Adrenal gland (tissue), 12 donors: Measurements from ENCODE around the gene MAP2K4. TPM values are rescaled to one million over a fixed set of nuclear protein-coding genes. Genes with fewer than 3 reads are reported as not detected.

Source experiments
- DNase-seq, 7 donors: peaks; one replicate each; pipeline ENCODE4 v3.0.0-alpha.2; 2019 to 2020
- H3K27ac ChIP-seq, 5 donors: fragments of 200-600 bp; sonication (generic) in 4 of 5; 1 replicate in 3 of 5; 2 replicates in 2 of 5; pipeline versions ENCODE4 v1.5.1 to v1.8.0; 2016 to 2020; ENCODE audit warnings: mild to moderate bottlenecking in 1 of 5
- H3K27me3 ChIP-seq: fragments of 200-600 bp; 2 replicates; pipeline ENCODE4 v1.8.0; 2021
- H3K36me3 ChIP-seq, 2 donors: fragments of 200-600 bp; replicated peaks in 1 of 2; 1 replicate in 1 of 2; 2 replicates in 1 of 2; pipeline versions ENCODE4 v1.5.1 to v1.8.0; 2018 to 2022
- H3K4me1 ChIP-seq, 2 donors: fragments of 200-600 bp; replicated peaks in 1 of 2; 1 replicate in 1 of 2; 2 replicates in 1 of 2; pipeline versions ENCODE4 v1.5.1 to v1.8.0; 2018 to 2021
- H3K4me3 ChIP-seq, 4 donors: fragments of 200-600 bp; sonication (generic) in 3 of 4; one replicate each; pipeline ENCODE4 v1.5.1; 2016 to 2018
- H3K9me3 ChIP-seq, 3 donors: fragments of 200-600 bp; sonication (generic) in 1 of 3; replicated peaks in 1 of 3; 1 replicate in 2 of 3; 2 replicates in 1 of 3; pipeline versions ENCODE4 v1.5.1 to v1.8.0; 2016 to 2021
- CTCF ChIP-seq, 6 experiments: fragments of 450-650 bp in 4 of 6; fragments of 200-600 bp in 2 of 6; sonication (generic) in 1 of 6; IDR thresholded peaks; 1 replicate in 5 of 6; 2 replicates in 1 of 6; pipeline versions ENCODE4 v1.5.1 to v1.8.0; 2016 to 2021; ENCODE audit warnings: antibody characterized with exemption in 6 of 6, mild to moderate bottlenecking in 2 of 6, moderate library complexity in 1 of 6
- POLR2A ChIP-seq, 2 donors: fragments of 450-650 bp; IDR thresholded peaks; one replicate each; pipeline ENCODE4 v1.6.1; 2017; ENCODE audit warnings: antibody characterized with exemption in 2 of 2, mild to moderate bottlenecking in 2 of 2, moderate library complexity in 1 of 2
- WGBS, 4 donors: extraction: QIAGEN DNeasy Blood & Tissue Kit in 2 of 4; methylation state at CpG; one replicate each; pipeline versions ENCODE4 v1.1.5 to v1.1.7; 2013 to 2017; 5-methylcytosine and 5-hydroxymethylcytosine counted together
- intact Hi-C, 2 donors: fragments of 100-400 bp; cut with DNase I; formaldehyde crosslinking; loops; one replicate each; pipeline versions ENCODE4 v1.14.1 to v1.15.0; 2022 to 2023
- polyA plus RNA-seq, 3 donors: library from polyadenylated mRNA; stranded (reverse); fragments of 200-250 nt in 2 of 3; fragments of 350-450 nt in 1 of 3; fragmentation: Illumina TruSeq in 1 of 3; extraction: RNeasy Lipid Tissue Mini Kit (QIAGEN cat#74804) in 1 of 3; gene quantifications; one replicate each; pipeline ENCODE4 v1.2.3, GENCODE V29; 2013 to 2014
- total RNA-seq, 9 donors: library from RNA; depleted of rRNA in 4 of 9; stranded (reverse); fragments of >200 nt in 4 of 9; fragments of 120-200 nt in 1 of 9; fragmentation: NEBNext Ultra II Directional in 1 of 9; extraction: Animal tissue kit (Norgen Biotek cat#: 25700) in 1 of 9; gene quantifications; one replicate each; pipeline versions ENCODE4 v1.1.0 to v1.2.4, GENCODE V29; 2013 to 2023
- donor health status: healthy with polysubstance abuse.
- donor health status: Bipolar disorder and iron deficiency.
- donor health status: DM: yes; HTN: yes; CAD: no.
- donor health status: DM: no; HTN: no; CAD: no.
- donor health status: DM: no; HTN: no; CAD: no.
- donor health status: DM: yes; HTN: yes; CAD: no.

MAP2K4 gene
- total and polyA plus RNA-seq, 12 donors: 12.5 to 55.7 (median 32.0) TPM

DNA sequence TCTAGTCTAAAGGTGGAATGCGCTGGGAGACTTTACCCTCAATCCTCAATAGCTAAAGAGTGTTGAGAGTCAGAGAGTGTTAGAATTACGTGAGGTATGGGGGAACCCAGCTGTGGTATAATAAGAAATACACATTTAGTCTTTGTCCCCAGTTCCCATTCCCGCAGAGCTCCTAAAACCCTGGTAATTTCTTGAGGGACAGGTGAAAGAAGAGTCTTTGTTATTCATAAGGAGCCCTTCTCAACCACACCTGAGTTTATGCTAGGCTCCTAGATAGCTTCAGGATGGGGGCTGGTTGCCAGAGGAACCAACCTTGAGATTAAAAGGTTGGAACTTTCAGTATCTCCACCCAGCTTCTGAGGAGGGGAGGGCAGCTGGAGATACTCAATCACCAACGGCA lies 29.2 kb upstream of the MAP2K4 start:
- Histone ChIP-seq H3K4me1 (peaks cover 0 to 7% of the 10 kb centered on the region in 2 donors), H3K4me3 (no peak overlapping the region), H3K27me3 (no peaks in the 10 kb centered on the region), H3K9me3 (no peaks in the 10 kb centered on the region), H3K36me3 (peaks cover 0 to 9% of the 10 kb centered on the region in 2 donors), H3K27ac (no peak overlapping the region)
- intact Hi-C loops: no loop called here
- no peak for TF ChIP-seq POLR2A (IDR thresholded peaks at IDR 0.05)
- TF ChIP-seq CTCF (IDR thresholded peaks at IDR 0.05): no peak
- WGBS, 4 donors: 70 to 73% (median 71%) methylated on average over 4 of the region's 4 CpGs
- no peak for DNase-seq

GRCh38 chr17:11996722-11997146 lies 23.9 kb upstream of the MAP2K4 start:
- Histone ChIP-seq H3K27me3 (no peaks in the 10 kb centered on the region), H3K27ac (peak overlapping the region; percentile 62 to 98 (median 91)), H3K4me3 (peak overlapping the region; percentile 4 to 89 (median 50)), H3K36me3 (no peaks in the 10 kb centered on the region), H3K9me3 (no peaks in the 10 kb centered on the region), H3K4me1 (peaks cover 0 to 15% of the 10 kb centered on the region in 2 donors)
- DNase-seq: peak in 6 of 7 donors; percentile 51 to 79 (median 63)
- intact Hi-C loops: no loop called here
- peak in 4 of 6 experiments; percentile 22 to 51 (median 40) for TF ChIP-seq CTCF (IDR thresholded peaks at IDR 0.05)
- TF ChIP-seq POLR2A (IDR thresholded peaks at IDR 0.05): no peak
- whole genome bisulfite sequencing, 4 donors: 0 to 1% (median 1%) methylated on average over 6 to 14 of the region's 14 CpGs

DNA sequence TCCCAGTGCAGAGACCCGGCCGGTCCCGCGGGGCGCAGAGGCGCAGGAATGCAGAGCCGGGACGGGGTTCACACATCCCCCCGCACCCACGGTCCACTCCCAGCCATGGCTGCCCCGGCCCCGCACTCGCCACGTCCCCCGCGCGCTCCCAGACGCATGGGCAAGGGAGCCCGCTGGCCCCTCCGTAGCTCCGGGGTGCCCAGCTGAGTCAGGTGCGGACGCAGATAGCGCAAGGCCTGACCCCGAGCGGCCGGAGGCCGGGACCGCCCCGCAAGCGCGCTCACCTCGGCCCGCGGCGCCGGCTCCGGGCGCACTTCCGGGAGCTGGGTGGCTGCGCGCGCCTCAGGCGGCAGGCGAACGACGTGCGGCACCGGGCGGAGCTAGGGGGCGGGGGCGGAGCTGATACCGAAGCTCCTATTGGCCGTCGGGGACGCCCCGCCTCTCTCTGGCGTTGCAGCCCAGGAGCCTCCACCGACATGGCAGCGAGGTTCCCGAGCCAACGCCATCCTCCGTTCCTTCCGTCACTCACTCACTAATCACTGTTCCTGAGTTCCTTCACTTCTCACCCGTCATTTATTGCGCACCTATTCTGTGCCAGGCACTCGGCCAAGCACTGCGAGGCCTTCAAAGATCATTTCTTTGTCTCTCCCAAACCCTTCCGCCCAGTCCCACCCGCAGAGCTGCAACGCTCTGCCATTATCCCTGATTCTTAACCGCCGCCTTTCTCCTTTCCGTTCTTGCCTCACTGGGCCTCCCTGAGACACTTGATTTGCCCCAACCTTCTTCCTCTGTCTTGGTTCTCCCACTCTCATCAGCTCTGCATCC lies 23.3 kb upstream of the MAP2K4 start, which contains the start of gene ZNF18:
Gene ZNF18 (minus strand): TSS at position 329 of the 825 bp plus-strand sequence. CDS start 4,646 bp downstream, outside the sequence.
- H3K4me1 ChIP-seq: peaks cover 0 to 15% of the 10 kb centered on the region in 2 donors
- H3K9me3 ChIP-seq: no peaks in the 10 kb centered on the region
- DNase-seq: peak; percentile 96 to 98 (median 98)
- intact Hi-C loops: no loop called here
- TF ChIP-seq CTCF (IDR thresholded peaks at IDR 0.05): peak in 2 of 6 experiments; percentile 11 to 22
- TF ChIP-seq POLR2A (IDR thresholded peaks at IDR 0.05): peak; percentile 92 to 96
- H3K4me3 ChIP-seq: peak within 1 kb of the TSS; percentile 12 to 89 (median 88)
- H3K27ac ChIP-seq: peak within 1 kb of the TSS; percentile 62 to 98 (median 91)
- H3K27me3 ChIP-seq: no peaks in the 10 kb centered on the region
- 1% methylated on average over 16 to 74 of the region's 74 CpGs for WGBS, 4 donors
- H3K36me3 ChIP-seq: no peaks in the 10 kb centered on the region

GRCh38 chr17:11997972-11998233 lies 22.8 kb upstream of the MAP2K4 start:
- no peak for DNase-seq
- peak overlapping the region in 3 of 4 donors; percentile 88 to 89 (median 88) for H3K4me3 ChIP-seq
- no peaks in the 10 kb centered on the region for H3K27me3 ChIP-seq
- H3K9me3 ChIP-seq: no peaks in the 10 kb centered on the region
- 40 to 48% (median 43%) methylated on average over 4 of the region's 4 CpGs for WGBS, 4 donors
- peak overlapping the region in 4 of 5 donors; percentile 67 to 98 (median 94) for H3K27ac ChIP-seq
- TF ChIP-seq CTCF (IDR thresholded peaks at IDR 0.05) (no peak), POLR2A (IDR thresholded peaks at IDR 0.05) (no peak)
- H3K4me1 ChIP-seq: peaks cover 0 to 15% of the 10 kb centered on the region in 2 donors
- H3K36me3 ChIP-seq: no peaks in the 10 kb centered on the region
- intact Hi-C loops: no loop called here
